ENCODE data around the gene RPA1. TPM values are rescaled to one million over a fixed set of nuclear protein-coding genes. Genes with fewer than 3 reads are reported as not detected.

Gene RPA1
- total RNA-seq, 1 experiment from 2014 or later, result 198 TPM

- Histone ChIP-seq H3K4me3 (replicated peaks in 1 of 2; ENCODE audit: low read depth in 1 of 2, low read length in 2 of 2) (no peak overlapping the region), H3K9me3 (ENCODE audit: control insufficient read depth in 1 of 2, insufficient read depth in 1 of 2, low read depth in 1 of 2, low read length in 2 of 2) (no peaks in the 10 kb centered on the region), H4K20me1 (ENCODE audit: insufficient read depth) (no peaks in the 10 kb centered on the region), H3K27me3 (ENCODE audit: insufficient read depth, low read length) (no peaks in the 10 kb centered on the region), H3K4me1 (ENCODE audit: control insufficient read depth in 1 of 2, insufficient read depth in 2 of 2, low read length in 2 of 2) (no peaks in the 10 kb centered on the region), H3K36me3 (ENCODE audit: control insufficient read depth in 1 of 2, insufficient read depth in 2 of 2, low read length in 2 of 2) (peaks cover 51 to 54% of the 10 kb centered on the region in 2 experiments), H2AFZ (ENCODE audit: low read depth, low read length, poor library complexity, severe bottlenecking) (no peak overlapping the region), H3K9me2 (ENCODE audit: insufficient read depth) (no peaks in the 10 kb centered on the region), H3K4me2 (ENCODE audit: low read length) (no peak overlapping the region), H3K27ac (ENCODE audit: low read depth, low read length) (no peak overlapping the region), H3K9ac (ENCODE audit: low read length) (no peak overlapping the region), H3K79me2 (ENCODE audit: insufficient read depth, low read length) (no peaks in the 10 kb centered on the region)
- intact Hi-C loops (cut with micrococcal nuclease), result no loop called here
- POLR2A ChIA-PET, result no interaction called here
- TF ChIP-seq EZH2phosphoT487 (IDR thresholded peaks at IDR 0.05; ENCODE audit: borderline replicate concordance) (no peak), REST (IDR thresholded peaks at IDR 0.05; ENCODE audit: low read depth) (no peak), ATF3 (IDR thresholded peaks at IDR 0.05) (no peak), POLR2A (IDR thresholded peaks at IDR 0.05; ENCODE audit: borderline replicate concordance, extremely low read depth, insufficient read depth, insufficient read length) (no peak), EZH2 (IDR thresholded peaks at IDR 0.05) (no peak), FOSL1 (IDR thresholded peaks at IDR 0.05; ENCODE audit: low read depth) (no peak), ZFX (IDR thresholded peaks at IDR 0.05) (no peak), ZBTB33 (IDR thresholded peaks at IDR 0.05; ENCODE audit: extremely low read depth, insufficient replicate concordance, low read length) (no peak)
- CTCF ChIA-PET, result interaction anchor here (0.8 kb wide), 1 partner anchor 11 kb away, joined by 3 read pairs; no protein-coding TSS in a partner anchor
- no TSS peak for BruUV-seq (replicated peaks)
- RAD21 ChIA-PET (ENCODE audit: low non-redundant PET in 1 of 2, low total read pairs in 2 of 2, uncharacterized antibody in 2 of 2, unreplicated experiment in 2 of 2), result no interaction called here
- ATAC-seq (no peak), DNase-seq (ENCODE audit: low read depth, low spot score) (no peak)
These were observed 48.8 kb downstream of the RPA1 start for GRCh38 chr17:1878419-1879121.
